Measurements from ENCODE around the gene DCUN1D4.

DCUN1D4 gene

GRCh38 chr4:51842554-51843308 is at the start of gene DCUN1D4:
DCUN1D4 (plus strand) TSS chr4:51843153; CDS start chr4:51843243, 90 bp downstream.
- H3K36me3 ChIP-seq (ENCODE audit: control insufficient read depth, insufficient read depth, low read length) = no peaks in the 10 kb centered on the region
- peak within 1 kb of the TSS; percentile 91 for H3K4me3 ChIP-seq (replicated peaks; ENCODE audit: low read depth, low read length)
- DNase-seq (ENCODE audit: extremely low read depth, insufficient read length) = peak; percentile 99
- peak; percentile 43 for TF ChIP-seq CTCF (IDR thresholded peaks at IDR 0.05; ENCODE audit: insufficient read depth, low read length, poor library complexity, severe bottlenecking)
- no peaks in the 10 kb centered on the region for H3K27me3 ChIP-seq (replicated peaks; ENCODE audit: control insufficient read depth, insufficient read depth, low read length)

GRCh38 chr4:51820443-51821234 is 22.3 kb upstream of the DCUN1D4 start:
- no peak for DNase-seq (ENCODE audit: extremely low read depth, insufficient read length)
- Histone ChIP-seq H3K36me3 (ENCODE audit: control insufficient read depth, insufficient read depth, low read length) (no peaks in the 10 kb centered on the region), H3K4me3 (replicated peaks; ENCODE audit: low read depth, low read length) (no peak overlapping the region), H3K27me3 (replicated peaks; ENCODE audit: control insufficient read depth, insufficient read depth, low read length) (no peaks in the 10 kb centered on the region)
- no peak for TF ChIP-seq CTCF (IDR thresholded peaks at IDR 0.05; ENCODE audit: insufficient read depth, low read length, poor library complexity, severe bottlenecking)

- no peak for TF ChIP-seq CTCF (IDR thresholded peaks at IDR 0.05; ENCODE audit: insufficient read depth, low read length, poor library complexity, severe bottlenecking)
- no peaks in the 10 kb centered on the region for H3K27me3 ChIP-seq (replicated peaks; ENCODE audit: control insufficient read depth, insufficient read depth, low read length)
- no peak overlapping the region for H3K4me3 ChIP-seq (replicated peaks; ENCODE audit: low read depth, low read length)
- no peak for DNase-seq (ENCODE audit: extremely low read depth, insufficient read length)
- H3K36me3 ChIP-seq (ENCODE audit: control insufficient read depth, insufficient read depth, low read length) = no peaks in the 10 kb centered on the region
Observed at GRCh38 chr4:51825341-51825740, 17.6 kb upstream of the DCUN1D4 start.

GRCh38 chr4:51830156-51830720 is 12.7 kb upstream of the DCUN1D4 start:
- no peaks in the 10 kb centered on the region for H3K27me3 ChIP-seq (replicated peaks; ENCODE audit: control insufficient read depth, insufficient read depth, low read length)
- TF ChIP-seq CTCF (IDR thresholded peaks at IDR 0.05; ENCODE audit: insufficient read depth, low read length, poor library complexity, severe bottlenecking) = no peak
- H3K36me3 ChIP-seq (ENCODE audit: control insufficient read depth, insufficient read depth, low read length) = no peaks in the 10 kb centered on the region
- H3K4me3 ChIP-seq (replicated peaks; ENCODE audit: low read depth, low read length) = no peak overlapping the region
- DNase-seq (ENCODE audit: extremely low read depth, insufficient read length) = no peak

GRCh38 chr4:51831133-51831532 is 11.8 kb upstream of the DCUN1D4 start:
- no peak for DNase-seq (ENCODE audit: extremely low read depth, insufficient read length)

More at GRCh38 chr4:51831133-51831532, 11.8 kb upstream of the DCUN1D4 start:
- TF ChIP-seq CTCF (IDR thresholded peaks at IDR 0.05; ENCODE audit: insufficient read depth, low read length, poor library complexity, severe bottlenecking) = peak; percentile 72
- Histone ChIP-seq H3K27me3 (replicated peaks; ENCODE audit: control insufficient read depth, insufficient read depth, low read length) (no peaks in the 10 kb centered on the region), H3K36me3 (ENCODE audit: control insufficient read depth, insufficient read depth, low read length) (no peaks in the 10 kb centered on the region), H3K4me3 (replicated peaks; ENCODE audit: low read depth, low read length) (no peak overlapping the region)
